Muscle layer of duodenum (tissue), 2 donors: Measurements from ENCODE around the gene BPIFA3.

Source experiments
- H3K27ac ChIP-seq: one replicate; pipeline ENCODE4 v1.7.0; 2013; ENCODE audit warnings: mild to moderate bottlenecking, low read length
- H3K27me3 ChIP-seq: one replicate; pipeline ENCODE4 v1.7.0; 2013; ENCODE audit warnings: low read depth, mild to moderate bottlenecking, control low read depth, low read length
- H3K36me3 ChIP-seq, 2 donors: one replicate each; pipeline ENCODE4 v1.7.0; 2013; ENCODE audit warnings: low read length in 2 of 2, control low read depth in 1 of 2, mild to moderate bottlenecking in 1 of 2; ENCODE audit not compliant: insufficient read depth in 2 of 2, control insufficient read depth in 1 of 2
- H3K4me1 ChIP-seq, 2 donors: one replicate each; pipeline ENCODE4 v1.7.0; 2013; ENCODE audit warnings: low read length in 2 of 2, mild to moderate bottlenecking in 2 of 2, control low read depth in 1 of 2, moderate library complexity in 1 of 2; ENCODE audit not compliant: insufficient read depth in 2 of 2, control insufficient read depth in 1 of 2
- H3K4me3 ChIP-seq, 2 donors: one replicate each; pipeline ENCODE4 v1.7.0; 2013; ENCODE audit warnings: low read length in 2 of 2, low read depth in 1 of 2, mild to moderate bottlenecking in 1 of 2
- H3K9me3 ChIP-seq, 2 donors: one replicate each; pipeline ENCODE4 v1.7.0; 2013; ENCODE audit warnings: low read length in 2 of 2, control low read depth in 1 of 2, mild to moderate bottlenecking in 1 of 2; ENCODE audit not compliant: control insufficient read depth in 1 of 2
- donor health status: healthy.

The BPIFA3 gene

DNA sequence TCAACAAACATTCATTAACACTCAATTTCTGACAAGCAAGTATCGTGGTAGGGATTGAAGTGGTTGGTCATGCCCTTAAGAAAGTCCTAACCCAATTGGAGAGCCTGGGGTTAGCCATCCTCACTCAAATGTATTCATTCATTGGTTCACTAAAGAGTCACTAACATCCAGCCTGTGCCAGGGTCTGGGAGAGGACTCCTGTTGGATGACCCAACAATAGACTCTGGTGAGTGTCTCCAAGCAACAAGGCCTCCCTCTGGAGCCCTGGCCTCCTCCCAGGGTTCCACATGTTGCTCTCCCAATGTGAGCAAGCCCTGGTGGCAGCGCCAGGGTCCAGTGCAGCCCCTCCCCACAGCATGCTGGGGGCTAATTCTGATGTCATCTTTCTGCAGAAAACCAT is at the start of gene BPIFA3:
TSS of gene BPIFA3 (plus strand) at position 301 of the 400 bp plus-strand sequence. CDS start 185 bp downstream, outside the sequence.
- H3K9me3 ChIP-seq, result no peaks in the 10 kb centered on the region
- H3K27me3 ChIP-seq, result no peaks in the 10 kb centered on the region
- no peaks in the 10 kb centered on the region for H3K4me1 ChIP-seq
- no peak within 1 kb of the TSS for H3K4me3 ChIP-seq
- no peaks in the 10 kb centered on the region for H3K36me3 ChIP-seq
- H3K27ac ChIP-seq, result no peak within 1 kb of the TSS

DNA sequence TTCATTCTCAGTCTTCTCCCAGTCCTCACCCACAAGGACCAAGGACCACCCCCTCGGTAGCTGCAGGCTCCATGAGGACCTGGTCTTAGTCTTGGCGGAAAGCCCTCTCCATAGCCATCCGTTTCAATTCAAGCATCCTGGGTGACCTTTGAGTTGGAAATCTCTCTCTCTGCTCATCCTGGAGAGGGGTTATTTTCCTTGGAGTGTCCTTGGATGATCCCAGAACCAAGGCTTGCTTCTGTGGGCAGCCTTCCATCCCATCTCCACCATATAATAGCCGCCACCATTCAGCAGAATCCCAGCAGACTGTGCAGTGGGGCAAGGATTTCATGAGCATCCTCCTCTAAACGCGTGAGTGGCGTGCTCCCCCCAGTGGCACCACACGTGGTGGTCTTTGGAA is 49.3 kb upstream of the BPIFA3 start, which contains the start of gene BPIFA2:
TSS of gene BPIFA2 (plus strand) at position 301 of the 400 bp plus-strand sequence. CDS start 987 bp downstream, outside the sequence.
- Histone ChIP-seq H3K4me1 (no peaks in the 10 kb centered on the region), H3K27me3 (no peaks in the 10 kb centered on the region), H3K36me3 (no peaks in the 10 kb centered on the region), H3K27ac (no peak within 1 kb of the TSS), H3K9me3 (peaks cover 0 to 13% of the 10 kb centered on the region in 2 donors), H3K4me3 (no peak within 1 kb of the TSS)

DNA sequence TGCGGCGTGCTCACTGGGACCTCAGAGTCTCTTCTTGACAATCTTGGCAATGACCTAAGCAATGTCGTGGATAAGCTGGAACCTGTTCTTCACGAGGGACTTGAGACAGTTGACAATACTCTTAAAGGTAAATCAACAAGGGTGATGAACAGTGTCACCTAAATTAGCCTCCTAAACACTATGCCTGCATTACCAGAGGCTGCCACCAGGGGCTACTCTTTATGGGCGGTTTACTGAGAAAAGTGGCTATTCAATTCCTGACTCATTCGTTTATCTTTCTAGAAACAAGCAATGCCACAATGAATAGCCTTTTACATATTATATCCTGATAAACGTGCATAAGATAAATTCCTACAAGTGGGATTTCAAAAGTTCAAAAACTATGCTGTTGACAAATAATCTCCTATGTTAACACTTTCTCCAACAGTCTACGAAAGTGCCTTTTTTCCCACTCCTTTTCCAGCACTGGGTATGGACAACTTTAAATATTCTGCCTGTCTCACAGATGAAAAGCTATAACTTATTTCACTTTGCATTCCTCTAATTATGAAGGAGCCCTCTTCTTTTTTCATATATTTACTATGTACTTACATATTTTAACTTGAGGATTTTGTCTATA is 47.9 kb upstream of the BPIFA3 start:
- Histone ChIP-seq H3K27ac (no peak overlapping the region), H3K27me3 (no peaks in the 10 kb centered on the region), H3K36me3 (no peaks in the 10 kb centered on the region), H3K4me1 (no peaks in the 10 kb centered on the region), H3K9me3 (peaks cover 0 to 13% of the 10 kb centered on the region in 2 donors), H3K4me3 (no peak overlapping the region)

DNA sequence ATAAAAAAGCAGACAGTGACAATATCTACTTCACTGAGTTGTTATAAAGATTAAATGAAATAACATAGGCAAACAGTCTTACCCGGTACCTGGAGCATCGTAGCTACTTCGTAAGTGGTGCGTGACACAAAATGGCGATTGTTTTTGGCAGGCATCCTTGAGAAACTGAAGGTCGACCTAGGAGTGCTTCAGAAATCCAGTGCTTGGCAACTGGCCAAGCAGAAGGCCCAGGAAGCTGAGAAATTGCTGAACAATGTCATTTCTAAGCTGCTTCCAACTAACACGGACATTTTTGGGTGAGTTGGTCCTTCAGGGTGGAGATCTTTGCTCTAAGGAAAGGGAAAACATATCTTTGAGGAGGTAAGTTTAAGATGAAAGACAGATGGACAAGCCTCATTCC is 44.4 kb upstream of the BPIFA3 start:
- Histone ChIP-seq H3K36me3 (no peaks in the 10 kb centered on the region), H3K4me1 (no peaks in the 10 kb centered on the region), H3K9me3 (peaks cover 0 to 13% of the 10 kb centered on the region in 2 donors), H3K4me3 (no peak overlapping the region), H3K27ac (no peak overlapping the region), H3K27me3 (no peaks in the 10 kb centered on the region)

DNA sequence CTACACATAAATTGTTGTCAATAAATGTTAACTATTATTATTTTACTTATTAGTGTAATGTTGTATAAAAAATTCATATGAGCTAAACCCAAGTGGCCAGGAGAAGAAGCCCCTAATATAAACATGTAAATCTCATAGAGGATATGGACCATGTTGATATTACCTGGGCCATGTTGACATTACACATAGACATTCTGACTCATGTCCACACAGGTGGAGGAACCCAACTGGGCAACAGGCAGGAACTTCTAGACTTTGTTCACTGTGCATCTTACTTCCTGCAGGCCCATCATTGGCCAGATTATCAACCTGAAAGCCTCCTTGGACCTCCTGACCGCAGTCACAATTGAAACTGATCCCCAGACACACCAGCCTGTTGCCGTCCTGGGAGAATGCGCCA is 42.0 kb upstream of the BPIFA3 start:
- no peaks in the 10 kb centered on the region for H3K4me1 ChIP-seq
- H3K27me3 ChIP-seq, result no peaks in the 10 kb centered on the region
- H3K9me3 ChIP-seq, result peaks cover 0 to 4% of the 10 kb centered on the region in 2 donors
- no peaks in the 10 kb centered on the region for H3K36me3 ChIP-seq
- H3K4me3 ChIP-seq, result no peak overlapping the region
- no peak overlapping the region for H3K27ac ChIP-seq

DNA sequence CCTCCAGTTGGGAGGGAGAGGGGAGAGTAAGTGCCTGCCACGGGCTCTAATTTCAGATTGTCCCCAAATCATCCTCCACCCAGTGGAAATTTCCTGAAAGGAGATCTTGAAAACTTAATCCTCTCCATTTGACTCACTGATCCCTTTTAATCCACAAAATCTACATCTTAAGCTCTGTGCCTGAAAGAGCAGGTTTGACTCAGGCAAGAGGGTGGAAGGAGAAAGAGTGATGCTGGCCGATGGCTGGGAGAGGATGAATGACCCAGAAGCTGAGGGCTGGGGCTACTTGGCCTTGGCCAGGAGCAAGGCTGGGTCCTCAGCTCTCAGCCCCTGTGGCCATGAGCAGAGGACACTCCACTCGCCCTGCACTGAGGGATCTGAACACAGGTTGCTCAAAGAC is 41.1 kb upstream of the BPIFA3 start:
- H3K27me3 ChIP-seq, result no peaks in the 10 kb centered on the region
- no peaks in the 10 kb centered on the region for H3K9me3 ChIP-seq
- H3K4me3 ChIP-seq, result no peak overlapping the region
- no peak overlapping the region for H3K27ac ChIP-seq
- no peaks in the 10 kb centered on the region for H3K4me1 ChIP-seq
- H3K36me3 ChIP-seq, result no peaks in the 10 kb centered on the region

DNA sequence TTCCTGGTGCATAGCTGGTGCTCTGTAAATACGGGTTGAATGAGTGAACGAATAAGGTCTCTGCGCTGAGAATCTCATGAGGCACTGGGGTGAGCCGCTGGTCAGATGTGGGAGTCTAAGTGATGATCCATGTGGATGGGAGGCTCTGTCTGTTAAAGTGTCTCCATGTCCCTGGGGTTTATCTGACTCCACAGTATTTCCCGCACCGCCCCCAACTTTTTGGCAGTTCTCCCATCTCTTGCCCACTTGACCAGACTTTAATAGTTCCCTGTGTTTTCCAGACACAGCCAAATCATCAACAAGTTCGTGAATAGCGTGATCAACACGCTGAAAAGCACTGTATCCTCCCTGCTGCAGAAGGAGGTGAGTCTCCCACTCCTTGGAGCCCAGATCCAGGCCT is 39.3 kb upstream of the BPIFA3 start:
- H3K27ac ChIP-seq, result no peak overlapping the region
- no peaks in the 10 kb centered on the region for H3K36me3 ChIP-seq
- no peaks in the 10 kb centered on the region for H3K9me3 ChIP-seq
- H3K4me1 ChIP-seq, result no peaks in the 10 kb centered on the region
- H3K4me3 ChIP-seq, result no peak overlapping the region
- H3K27me3 ChIP-seq, result no peaks in the 10 kb centered on the region

DNA sequence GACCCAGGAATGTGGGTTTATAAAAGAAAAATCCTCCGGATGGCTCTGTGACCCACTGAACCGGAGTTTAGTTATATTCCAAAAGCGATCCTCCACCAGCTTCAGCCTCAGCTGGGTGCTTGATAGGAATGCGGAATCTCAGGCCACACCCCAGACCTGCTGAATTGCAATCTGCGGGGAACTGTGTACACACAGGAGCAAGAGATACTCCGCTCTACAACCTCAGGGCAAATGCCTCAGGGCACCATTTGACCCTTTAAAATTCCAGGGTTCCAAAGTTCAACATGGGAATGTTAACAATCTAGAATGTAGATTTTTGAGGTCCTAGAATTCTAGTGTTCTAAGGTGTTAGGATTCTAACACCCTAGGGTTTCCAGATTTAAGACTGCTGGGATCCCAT is 38.4 kb upstream of the BPIFA3 start:
- no peaks in the 10 kb centered on the region for H3K4me1 ChIP-seq
- H3K4me3 ChIP-seq, result no peak overlapping the region
- no peaks in the 10 kb centered on the region for H3K36me3 ChIP-seq
- H3K27me3 ChIP-seq, result no peaks in the 10 kb centered on the region
- H3K9me3 ChIP-seq, result no peaks in the 10 kb centered on the region
- H3K27ac ChIP-seq, result no peak overlapping the region

DNA sequence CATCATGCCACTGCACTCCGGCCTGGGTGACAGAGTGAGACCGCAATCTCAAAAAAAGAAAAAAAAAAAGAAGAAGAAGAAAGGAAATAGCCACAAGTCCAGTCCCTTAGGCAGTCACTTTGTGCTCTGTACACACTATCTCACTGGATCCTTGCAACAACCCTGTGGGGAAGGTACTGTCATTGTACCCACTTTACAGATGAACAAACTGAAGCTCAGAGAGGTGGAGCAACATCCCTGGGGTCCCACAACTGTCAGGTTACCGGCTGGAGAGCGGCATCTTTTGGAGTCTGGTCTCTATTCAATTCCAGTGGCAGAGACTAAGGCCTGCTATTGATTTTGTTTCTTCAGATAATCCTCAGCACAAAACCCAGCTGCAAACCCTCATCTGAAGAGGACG is 37.0 kb upstream of the BPIFA3 start:
- H3K36me3 ChIP-seq, result no peaks in the 10 kb centered on the region
- H3K27me3 ChIP-seq, result no peaks in the 10 kb centered on the region
- H3K27ac ChIP-seq, result no peak overlapping the region
- no peak overlapping the region for H3K4me3 ChIP-seq
- no peaks in the 10 kb centered on the region for H3K4me1 ChIP-seq
- H3K9me3 ChIP-seq, result no peaks in the 10 kb centered on the region

DNA sequence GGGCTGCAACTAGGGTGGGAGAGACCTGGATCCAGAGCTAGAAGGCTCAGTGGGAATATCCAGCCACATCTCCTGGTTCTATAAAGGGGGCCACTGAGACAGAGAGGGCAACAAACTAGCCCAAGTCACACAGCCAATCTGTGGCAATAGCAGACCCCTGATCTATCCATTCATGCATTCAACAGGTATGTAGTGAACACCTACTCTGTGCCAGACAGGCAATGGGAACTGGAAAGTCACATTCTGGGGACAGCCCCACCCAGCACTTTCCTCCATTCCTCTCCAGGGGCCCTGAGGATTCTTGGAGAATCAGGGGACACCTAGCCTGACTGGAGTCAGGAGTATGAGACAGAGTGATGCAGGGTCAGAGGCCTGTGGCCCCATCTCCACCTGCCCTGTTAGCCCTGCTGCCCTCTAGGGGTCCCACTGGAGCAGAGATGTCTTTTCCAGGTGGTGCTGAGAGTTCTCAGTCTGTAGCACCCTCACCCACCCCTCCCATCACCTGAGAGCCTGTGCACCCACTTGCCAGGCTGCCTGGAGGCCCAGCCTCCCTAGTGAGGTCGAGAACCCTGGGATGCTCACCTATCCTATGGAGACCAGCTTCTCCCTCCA is 35.6 kb upstream of the BPIFA3 start:
- Histone ChIP-seq H3K4me3 (no peak overlapping the region), H3K4me1 (no peaks in the 10 kb centered on the region), H3K27me3 (no peaks in the 10 kb centered on the region), H3K27ac (no peak overlapping the region), H3K9me3 (no peaks in the 10 kb centered on the region), H3K36me3 (no peaks in the 10 kb centered on the region)

DNA sequence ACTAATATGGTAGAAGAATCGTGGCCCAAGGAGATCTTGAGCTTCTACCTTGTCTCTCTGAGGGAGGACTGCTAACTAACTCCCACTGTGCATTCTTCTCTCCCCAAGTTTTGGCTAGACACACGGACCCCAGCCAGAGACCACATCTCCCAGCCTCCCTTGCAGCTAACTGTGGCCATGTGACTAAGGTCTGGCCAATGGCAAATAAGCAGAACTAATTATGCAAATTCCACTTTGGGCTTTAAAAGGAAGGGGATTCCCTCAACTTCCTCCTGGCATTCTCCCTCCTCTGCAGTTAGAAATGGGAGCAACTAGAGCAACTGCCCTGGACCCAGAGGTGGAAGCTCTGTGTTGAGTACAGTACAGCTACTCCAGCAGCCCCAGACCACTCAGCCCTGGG is 33.8 kb upstream of the BPIFA3 start:
- Histone ChIP-seq H3K27me3 (no peaks in the 10 kb centered on the region), H3K27ac (no peak overlapping the region), H3K4me1 (no peaks in the 10 kb centered on the region), H3K4me3 (no peak overlapping the region), H3K36me3 (no peaks in the 10 kb centered on the region), H3K9me3 (no peaks in the 10 kb centered on the region)
